ENCODE data around the gene KCNAB1.

DNA sequence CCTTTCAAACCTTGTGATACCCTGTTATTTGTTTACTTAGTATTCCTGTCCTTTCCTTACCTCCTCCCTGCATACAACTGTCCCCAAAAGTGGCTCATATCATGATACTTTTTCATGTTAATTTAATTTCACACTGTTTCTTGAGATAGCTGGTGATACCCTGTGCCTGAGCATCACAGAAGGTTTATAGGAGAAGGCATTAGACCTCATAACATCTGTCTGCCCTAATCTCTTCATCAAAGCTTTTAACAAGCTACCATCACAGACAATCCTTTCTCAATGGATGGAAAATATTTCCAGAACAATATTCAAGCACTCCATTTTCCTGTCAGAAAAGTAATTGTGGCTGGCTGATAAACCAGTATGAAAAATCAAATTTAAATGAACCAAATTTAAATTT lies 353.0 kb downstream of the KCNAB1 start:
- TF ChIP-seq, protein P1, sequence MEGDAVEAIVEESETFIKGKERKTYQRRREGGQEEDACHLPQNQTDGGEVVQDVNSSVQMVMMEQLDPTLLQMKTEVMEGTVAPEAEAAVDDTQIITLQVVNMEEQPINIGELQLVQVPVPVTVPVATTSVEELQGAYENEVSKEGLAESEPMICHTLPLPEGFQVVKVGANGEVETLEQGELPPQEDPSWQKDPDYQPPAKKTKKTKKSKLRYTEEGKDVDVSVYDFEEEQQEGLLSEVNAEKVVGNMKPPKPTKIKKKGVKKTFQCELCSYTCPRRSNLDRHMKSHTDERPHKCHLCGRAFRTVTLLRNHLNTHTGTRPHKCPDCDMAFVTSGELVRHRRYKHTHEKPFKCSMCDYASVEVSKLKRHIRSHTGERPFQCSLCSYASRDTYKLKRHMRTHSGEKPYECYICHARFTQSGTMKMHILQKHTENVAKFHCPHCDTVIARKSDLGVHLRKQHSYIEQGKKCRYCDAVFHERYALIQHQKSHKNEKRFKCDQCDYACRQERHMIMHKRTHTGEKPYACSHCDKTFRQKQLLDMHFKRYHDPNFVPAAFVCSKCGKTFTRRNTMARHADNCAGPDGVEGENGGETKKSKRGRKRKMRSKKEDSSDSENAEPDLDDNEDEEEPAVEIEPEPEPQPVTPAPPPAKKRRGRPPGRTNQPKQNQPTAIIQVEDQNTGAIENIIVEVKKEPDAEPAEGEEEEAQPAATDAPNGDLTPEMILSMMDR (conservative IDR thresholded peaks at IDR 0.05), result no peak
- TF ChIP-seq EZH2 (IDR thresholded peaks at IDR 0.05; ENCODE audit: low read depth), result no peak

Measured in PC-9 (cell line).